Hematopoietic multipotent progenitor cell treated with erythropoietin and hydrocortisone succinate and interleukin-3 and kit ligand, for 17 days (in vitro differentiated cells): ENCODE results near the gene ELF2.
A peak's percentile ranks its signal among the peaks of the same experiment; 100 is the strongest.
"Not testable (repeated sequence)": the region's sequence is repeated elsewhere in the genome, so short reads cannot be mapped to it uniquely, and the experiment has no call there.

ENCODE experiments used
- DNase-seq: peaks from one replicate; pipeline ENCODE4 v3.0.0-alpha.2; 2015; ENCODE audit warnings: low spot score

ELF2 gene

DNA sequence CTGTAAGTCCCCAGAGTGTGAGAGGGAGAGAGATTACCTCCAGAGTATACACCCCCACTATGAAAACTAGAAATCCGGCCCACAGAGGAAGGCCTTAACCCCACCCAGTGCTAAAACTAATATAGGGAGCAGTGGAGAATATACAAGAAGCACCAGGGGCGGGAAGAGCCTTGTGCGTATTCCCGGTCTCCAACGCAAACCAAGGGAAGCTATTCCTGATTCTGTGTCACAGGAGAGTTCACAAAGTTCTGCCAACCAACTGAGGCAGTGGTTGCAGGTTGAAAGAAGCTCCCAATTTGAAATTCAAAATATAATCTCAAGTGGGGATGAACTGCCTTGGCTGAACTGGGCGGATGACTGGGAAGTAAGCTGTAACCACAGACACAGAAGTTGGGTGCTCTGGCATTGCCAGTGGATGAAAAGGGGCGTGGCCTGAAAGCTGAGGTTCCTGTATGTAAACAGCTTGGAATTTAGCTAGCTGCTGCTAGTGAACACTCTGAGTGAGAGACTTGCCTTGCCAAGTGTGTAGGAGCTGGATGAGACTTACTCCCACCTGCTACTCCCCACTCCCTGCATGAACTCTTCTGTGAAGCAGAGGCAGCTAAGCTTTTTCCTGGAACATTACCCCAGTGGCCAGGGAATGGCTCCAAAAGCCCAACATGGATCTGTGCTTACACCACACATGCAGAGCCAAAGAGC, 32.7 kb downstream of the ELF2 start:
- no peak for DNase-seq

DNA sequence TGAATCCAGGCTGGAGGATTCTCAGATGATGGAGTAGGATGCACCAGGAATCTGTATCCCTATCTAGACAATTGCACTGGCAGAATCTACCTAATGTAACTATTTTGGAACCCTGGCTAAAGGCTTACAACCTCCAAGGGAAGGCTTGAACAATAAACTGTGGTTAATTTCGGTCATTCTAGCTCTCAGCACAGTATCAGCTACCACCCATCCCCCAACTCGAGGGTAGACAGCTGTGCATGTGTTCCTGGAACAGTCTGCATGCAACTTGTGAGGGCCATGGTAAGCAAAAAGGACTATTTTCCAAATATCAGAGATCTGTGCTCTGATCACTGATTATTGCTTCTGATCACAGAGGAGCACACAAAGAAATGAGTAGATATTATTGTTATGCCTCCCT, 34.0 kb downstream of the ELF2 start:
- DNase-seq: no peak

DNA sequence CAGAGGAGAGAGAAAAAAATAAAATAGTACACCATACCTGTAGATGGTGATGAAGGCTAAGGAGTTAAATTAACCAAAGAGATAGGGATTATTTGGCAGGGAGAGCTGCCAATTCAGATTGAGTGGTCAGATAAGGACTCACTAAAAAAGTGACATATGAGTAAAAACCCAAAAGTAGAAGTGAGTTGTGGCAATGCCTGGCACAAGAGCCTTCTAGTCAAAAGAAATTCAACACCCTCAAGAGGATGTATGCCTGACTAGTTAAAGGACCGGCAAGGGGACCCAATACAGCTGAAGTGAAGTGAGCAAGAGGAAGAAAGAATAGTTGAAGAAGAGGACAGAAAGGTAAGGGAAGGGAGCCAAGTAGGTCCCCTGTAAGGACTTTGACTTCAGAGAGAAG, 34.9 kb downstream of the ELF2 start:
- no peak for DNase-seq

DNA sequence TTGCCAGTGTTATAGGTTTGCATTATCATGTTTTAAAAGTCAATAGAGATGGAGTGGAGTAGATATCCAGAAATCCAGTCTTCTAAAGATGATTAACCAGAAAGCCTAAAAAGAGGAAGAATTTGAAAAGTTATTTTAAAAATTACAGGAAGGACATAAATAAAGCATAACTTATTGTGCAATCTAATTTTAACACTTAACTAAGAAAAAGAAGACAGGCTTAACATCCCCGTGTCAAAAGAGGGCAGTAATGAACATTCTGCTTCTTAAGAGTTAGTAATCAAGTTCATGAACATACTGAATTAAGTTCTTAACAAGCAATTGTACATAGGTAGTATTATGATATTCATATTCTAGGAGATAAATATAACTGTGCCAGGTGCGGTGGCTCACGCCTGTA, 39.3 kb downstream of the ELF2 start:
- no peak for DNase-seq

DNA sequence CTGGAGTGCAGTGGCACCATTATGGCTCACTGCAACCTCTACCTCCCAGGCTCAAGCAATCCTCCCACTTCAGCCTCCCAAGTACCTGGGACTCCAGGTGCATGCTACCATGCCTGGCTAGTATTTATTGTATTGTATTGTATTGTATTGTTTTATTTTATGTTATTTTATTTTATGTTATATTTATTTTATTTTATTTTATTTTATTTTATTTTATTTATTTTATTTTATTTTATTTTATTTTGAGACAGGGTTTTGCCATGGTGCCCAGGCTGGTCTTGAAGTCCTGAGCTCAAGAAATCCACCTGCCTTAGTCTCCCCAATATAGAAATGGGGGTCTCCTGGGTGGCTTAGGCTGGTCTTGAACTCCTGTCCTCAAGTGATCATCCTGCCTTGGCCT, 42.6 kb downstream of the ELF2 start:
- no peak for DNase-seq

DNA sequence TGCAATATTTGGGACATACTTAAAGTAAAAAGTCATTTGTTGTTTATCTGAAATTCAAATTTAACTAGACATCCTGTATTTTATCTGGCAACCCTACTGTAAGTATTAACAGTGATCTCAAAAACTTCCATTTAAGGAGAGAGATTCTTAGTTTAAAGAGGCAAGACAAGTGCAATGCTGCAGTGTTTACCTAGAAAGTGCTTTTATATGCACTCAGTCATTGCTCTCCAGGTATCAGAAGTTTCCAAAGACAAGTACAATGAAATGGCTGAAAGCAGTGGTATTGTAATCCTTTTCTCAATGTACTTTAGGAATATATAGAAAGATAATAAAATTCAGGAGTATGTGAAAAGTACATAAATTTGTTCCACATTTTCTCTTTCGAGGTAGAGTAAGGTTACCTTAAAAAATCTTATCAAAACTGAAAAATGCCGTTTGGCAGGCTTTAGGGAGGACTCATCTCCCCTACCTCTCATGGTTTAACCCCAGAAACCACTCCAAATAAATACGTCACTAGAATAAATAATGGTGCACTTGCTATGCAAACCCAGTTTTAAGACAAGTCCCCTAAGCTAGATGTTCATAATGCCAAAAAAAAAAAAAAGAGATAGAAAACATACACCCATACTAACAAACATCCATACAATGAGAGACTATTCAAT, 45.7 kb downstream of the ELF2 start:
- DNase-seq: no peak

DNA sequence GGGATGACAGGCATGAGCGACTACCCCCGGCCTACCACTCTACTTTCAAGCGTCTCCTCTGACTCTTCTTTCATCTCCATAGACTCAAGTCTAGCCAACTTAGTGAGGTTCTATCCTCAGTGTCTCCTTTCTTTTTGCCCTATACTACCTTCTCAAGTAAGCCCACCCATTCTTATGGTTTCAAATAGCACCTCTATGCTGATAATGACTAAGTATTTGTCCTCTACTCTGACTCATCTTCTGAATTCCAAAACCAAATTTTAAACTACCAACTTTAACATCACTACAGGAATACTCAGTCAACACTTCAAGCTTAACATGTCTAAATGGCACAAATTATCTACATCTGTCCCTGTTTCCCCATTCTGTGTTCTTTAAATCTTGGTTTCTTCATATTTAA, 47.8 kb downstream of the ELF2 start:
- DNase-seq: no peak

DNA sequence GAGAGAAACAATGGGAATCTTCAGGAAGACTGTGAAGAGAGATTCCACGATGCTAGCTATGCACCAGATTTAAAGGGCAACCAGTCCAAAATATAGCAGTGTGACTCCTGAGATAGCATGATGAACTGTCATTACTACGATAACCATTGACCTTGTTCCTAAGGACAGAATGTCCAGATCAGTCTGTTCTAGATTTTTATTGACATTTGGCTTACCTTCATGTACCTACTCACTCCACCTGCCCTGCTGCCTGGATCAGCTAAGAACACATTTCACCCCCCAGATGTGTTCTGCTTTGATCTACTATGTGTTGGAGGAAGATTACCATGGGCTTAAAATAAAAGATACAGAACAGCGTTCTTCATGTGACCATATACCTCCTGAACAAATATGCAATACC, 50.1 kb downstream of the ELF2 start:
- no peak for DNase-seq

DNA sequence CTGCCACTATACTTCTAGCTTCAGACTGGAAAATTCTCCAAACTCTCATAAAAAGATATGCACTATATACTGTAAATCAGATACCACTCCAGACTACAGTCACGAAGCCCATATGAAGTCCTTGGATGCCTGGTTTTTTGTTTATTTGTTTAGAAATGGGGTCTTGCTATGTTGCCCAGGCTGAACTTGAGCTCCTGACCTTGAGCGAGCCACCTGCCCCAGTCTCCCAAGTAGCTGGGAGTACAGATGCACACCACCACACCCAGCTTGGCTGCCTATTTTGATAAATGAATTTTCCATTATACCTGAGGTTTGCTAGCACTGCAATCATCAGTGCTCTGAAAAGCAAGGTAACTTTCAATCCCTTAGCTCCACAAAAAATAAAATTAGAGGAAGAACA, 53.1 kb downstream of the ELF2 start:
- no peak for DNase-seq

DNA sequence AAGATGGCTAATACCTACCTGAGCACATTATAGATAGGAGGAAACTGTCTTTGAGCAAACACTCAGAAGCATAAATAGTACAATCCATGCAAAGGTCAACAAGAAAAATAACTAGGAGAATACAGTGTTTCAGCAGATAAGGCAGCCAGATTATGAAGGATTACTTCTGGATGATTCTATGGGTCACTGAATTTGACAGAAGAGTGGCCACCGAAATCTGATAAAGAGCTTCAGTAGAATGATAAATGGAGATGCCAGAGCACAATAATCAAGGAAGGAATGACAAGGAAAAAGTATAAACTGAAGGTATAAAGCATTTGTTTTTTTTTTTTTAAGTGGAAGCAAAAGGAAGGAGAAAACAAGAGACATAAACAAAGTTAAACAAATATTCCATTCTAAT, 58.7 kb downstream of the ELF2 start:
- no peak for DNase-seq

DNA sequence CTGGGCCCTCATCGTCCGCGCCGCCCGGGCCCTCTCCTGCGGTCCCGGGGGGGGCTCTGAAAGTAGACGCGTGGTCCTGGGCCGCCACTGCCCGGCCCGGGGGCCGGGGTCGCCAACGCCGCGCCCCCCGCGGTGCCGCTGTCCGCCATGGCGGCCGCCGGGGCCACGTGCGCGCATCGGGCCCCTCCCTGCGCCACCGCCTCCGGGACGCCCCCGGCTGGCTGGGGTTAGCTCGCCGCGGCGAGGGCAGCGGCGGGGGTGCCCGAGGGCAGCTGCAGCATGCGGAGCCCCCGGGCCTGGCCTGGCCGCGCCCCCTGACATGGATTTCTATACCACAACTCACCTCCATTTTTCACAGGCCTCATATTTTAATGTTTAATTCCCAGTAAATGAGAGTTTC, 61.8 kb downstream of the ELF2 start:
- no peak for DNase-seq

DNA sequence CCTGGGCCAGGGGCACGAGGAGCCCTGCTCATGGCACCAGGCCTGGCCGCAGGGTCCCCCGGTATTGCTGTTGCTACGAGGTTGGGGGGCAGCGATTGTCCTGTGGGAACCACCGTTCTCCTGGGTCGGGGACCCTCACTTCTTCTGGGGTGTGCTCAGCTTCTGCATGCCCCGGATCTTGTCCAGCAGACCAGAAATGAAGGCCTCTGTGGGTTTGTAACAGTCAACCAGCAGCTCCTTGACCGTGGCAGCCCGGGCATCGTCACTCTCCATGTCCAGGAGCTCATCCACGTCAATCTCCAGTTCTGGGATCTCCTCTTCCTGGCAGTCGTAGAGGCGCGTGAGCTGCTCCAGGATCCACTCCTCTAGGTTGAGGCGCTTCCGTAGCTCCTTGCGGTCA, 62.2 kb downstream of the ELF2 start:
- not testable (repeated sequence) for DNase-seq

DNA sequence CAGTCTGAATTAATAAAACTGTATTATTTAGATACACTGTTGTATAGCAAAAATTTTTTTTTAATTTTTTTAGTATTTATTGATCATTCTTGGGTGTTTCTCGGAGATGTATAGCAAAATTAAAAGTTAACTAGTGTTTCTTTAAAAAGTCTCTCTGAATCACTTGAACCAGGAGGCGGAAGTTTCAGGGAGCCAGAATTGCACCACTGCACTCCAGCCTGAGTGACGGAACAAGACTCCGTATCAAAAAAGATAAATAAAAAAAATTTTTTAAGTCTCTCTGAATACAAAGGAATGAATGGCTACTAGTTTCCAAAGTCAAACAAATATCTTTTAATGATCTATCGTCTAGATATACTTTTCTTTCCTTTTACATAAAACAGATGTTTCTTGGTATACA, 64.4 kb downstream of the ELF2 start:
- DNase-seq: no peak

DNA sequence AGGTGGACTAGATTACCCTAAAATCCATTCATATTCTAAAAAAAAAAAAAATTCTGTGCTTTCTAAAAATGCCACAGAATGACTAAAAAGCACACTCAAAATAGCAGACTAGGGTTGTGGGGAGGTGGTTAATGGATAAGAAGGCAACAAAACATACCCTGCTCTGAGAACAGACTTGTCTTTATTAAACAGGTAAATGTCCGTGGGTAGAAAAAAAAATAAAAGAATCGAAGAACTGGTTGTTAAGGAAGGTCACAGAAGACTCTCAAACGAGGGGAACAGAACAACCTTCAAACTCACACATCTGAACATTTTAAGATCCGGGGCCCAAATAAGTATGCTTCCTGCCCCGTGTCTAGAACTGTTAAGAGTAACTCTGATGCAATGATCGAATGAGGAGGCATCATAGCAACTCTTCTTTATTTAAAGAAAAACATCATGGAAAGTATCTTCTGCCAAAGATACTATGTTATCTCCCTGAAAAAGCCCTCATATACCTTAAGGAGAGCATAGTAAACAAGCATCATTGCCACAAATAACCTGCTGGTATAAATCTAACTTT, 68.4 kb downstream of the ELF2 start:
- DNase-seq: no peak

DNA sequence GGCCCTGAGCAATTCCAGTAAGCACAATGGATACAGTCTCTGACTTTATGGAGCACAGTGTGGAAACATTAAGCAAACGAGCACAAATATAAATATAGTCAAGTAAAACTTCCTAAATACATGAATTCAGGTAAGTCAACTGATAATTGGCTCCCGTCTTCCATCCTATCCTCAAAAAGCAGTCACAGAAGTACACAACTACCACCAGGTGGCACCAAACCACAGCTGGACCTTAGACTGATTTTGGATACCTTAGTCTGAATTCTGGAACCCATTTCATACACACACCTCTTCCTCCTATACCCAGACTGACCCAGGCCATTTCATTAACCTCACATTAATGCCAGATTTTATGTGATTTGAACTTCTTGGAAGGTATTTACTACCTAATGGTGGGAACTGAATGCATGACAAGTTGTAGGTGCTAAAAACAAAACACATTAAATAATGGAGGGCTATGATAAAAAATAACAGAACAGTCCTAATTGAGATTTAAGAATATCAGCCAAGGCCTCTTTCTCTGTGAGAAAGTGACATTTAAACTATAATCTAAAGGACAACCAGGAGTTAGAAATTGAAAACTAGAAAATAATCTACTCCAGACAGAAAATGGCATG, 77.5 kb downstream of the ELF2 start:
- peak; percentile 92 for DNase-seq

DNA sequence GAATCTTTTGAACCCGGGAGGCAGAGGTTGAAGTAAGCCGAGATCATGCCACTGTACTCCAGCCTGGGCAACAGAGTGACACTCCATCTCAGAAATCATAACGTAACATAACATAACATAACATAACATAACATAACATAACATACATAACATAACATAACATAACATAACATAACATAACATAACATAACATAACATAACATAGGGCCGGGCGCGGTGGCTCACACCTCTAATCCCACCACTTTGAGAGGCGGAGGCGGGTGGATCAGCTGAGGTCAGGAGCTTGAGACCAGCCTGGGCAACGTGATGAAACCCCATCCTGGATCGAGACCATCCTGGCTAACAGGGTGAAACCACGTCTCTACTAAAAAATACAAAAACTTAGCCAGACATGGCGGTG, 84.7 kb downstream of the ELF2 start:
- no peak for DNase-seq

DNA sequence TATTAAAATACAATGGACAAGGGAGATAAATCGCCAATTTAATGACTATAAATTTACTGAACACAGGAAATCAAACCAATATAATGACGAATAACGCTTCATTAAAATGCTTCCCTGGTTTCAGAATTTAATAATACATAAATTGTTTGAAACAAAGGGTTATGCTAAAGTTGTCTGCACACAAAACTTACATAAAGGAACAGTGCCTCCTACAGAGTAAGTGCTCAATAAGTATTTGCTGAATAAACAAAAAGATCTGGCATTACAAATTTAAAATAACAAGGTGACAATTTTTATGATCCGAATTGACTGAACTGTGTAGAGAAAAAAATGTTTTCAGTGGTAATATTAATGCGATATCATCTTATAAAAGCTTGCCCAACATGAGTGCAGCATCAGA, 91.9 kb downstream of the ELF2 start:
- peak; percentile 48 for DNase-seq

DNA sequence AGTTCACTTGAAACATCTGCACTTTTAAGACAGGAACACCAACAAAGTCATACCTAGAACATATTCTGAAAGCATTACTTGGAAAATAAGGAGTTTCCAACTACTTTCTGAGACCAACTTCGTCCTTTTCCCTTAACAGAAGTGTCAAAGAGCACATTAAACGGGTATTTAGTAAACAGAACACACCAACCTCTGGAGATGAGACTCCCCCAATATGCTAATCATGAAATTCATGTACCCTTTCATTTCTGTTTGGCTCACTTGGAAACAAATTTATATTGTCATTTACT, 92.3 kb downstream of the ELF2 start:
- no peak for DNase-seq

DNA sequence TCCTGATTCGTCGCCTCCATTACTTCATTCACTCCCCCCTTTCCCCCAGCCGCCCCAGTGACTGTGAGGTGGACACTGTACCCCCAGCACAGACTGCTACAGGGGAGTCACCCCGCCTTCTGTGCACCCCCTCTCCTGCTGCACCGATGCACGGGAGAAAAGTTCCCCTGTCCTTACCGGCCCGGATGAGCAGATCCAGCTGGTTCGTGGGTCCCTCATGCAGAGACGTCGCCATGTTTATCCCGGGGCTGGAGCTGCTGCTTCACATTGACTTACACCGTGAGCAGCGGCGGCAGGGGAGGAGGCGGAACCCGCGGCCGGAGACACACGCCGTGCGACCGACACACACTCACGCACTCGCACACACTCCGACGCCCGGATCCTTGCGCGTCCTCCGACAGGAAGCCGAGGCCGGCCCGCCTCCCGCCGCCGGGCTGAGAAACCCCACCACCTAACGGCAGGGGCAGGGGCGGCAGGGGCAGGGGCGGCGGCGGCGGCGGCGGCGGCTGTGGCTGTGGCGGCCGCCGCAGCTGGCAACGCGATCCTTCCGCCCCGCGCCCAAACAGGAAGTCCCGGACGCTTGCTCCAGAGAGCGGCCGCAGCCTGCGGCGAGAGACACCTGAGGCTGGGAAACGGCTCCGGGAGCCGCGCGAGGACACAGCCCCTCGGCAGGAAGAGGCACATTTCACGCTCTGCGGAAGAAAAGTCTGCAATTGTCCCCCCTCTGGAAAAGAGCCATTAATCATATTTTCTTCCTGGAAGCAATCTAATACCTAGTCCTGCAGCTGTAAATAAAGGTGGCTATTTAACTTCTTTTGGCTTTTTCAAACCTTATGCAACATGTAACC, 92.8 kb downstream of the ELF2 start:
- peak; percentile 82 for DNase-seq

DNA sequence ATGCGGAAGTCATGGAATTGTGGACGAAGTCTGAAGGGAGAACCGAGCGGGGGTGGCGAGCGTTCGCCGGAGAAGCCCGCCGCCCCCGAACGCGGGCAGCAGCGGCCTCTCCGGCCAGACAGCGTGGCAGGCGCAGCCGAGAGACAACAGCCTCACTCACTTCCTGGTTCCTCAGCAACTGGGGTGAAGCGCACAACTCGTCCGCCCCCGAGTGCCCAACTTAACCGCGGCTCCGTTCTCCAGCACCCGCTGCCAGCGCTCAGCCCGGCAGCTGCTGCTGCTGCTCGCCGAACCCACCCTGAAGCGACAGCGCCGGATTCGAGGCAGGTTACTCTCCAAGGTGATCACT, 93.4 kb downstream of the ELF2 start:
- DNase-seq: peak; percentile 74

DNA sequence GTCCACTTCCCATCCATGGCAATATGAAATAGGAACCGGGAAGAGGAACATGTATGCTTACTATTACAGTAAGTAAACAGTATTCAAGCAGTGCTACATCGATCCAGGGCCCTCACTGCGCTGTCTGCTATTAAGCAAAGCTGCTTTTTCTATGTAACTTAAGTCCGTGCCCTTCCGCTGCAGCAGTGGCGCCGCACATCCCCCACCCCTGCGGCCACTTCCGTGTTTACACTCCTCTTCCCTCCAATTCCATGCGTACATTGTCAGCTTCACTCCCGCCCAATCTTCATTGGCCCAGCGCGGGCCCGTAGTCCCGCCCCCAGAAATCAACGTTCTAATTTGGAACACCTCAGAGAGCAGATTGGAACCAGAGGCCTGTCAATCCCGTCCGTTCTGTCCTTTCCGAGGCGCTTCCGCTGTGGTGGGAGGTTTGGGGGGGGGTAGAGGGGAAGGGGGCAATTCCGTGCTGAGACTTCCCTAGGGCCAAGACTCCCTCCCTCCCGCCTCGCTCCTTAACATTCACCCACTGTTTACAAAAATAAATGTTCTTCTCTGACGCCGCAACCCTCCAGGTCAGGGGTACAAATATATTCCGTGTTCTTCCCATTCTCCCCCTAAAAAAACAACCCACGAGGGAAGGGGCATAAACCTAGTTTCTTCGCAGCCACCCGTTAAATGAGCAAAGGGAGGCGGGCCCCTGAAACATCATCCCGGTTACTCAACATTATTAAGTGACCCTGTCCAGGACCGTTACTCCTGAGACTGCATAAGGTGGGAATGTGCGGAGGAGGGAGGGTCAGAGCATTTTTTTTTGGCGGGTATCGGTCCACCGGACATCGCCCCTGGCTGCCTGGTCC, 94.0 kb downstream of the ELF2 start:
- peak; percentile 91 for DNase-seq

DNA sequence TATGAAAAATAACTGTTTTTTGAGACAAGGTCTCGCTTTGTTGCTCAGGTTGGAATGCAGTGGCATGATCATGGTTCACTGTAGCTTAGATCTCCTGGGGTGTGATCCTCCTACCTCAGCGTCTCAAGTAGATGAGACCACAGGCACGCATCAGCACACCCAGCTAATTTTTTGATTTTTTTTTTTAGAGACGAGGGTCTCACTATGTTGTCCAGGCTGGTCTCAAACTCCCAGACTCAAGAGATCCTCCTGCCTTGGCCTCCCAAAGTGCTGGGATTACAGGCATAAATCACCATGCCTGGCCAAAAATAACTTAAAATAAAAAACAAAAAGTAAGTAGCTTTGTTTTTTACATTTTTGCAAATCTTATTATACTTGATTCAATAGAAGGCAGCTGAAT, 98.1 kb downstream of the ELF2 start:
- no peak for DNase-seq
